IMR-90 (cell line): ENCODE data around the gene KIF5C. TPM values are rescaled to one million over a fixed set of nuclear protein-coding genes. Genes with fewer than 3 reads are reported as not detected.

ENCODE experiments used
- ATAC-seq: fragments of 200-7000 bp; cut with Tn5 transposase; 2 replicates; pipeline ENCODE4 v1.9.1; 2020; ENCODE audit warnings: low read depth, mild to moderate bottlenecking, moderate library complexity
- BruUV-seq: library from RNA; stranded (reverse); fragments of 400-500 nt; replicated peaks from 2 replicates; lab custom pipeline; 2021; lab: Mats Ljungman, UMichigan
- CTCF ChIA-PET: fragments of 300-600 bp; formaldehyde crosslinking; extraction: SDS; loops from one replicate; lab custom pipeline; 2021; ENCODE audit warnings: antibody characterized with exemption; lab: Yijun Ruan, JAX
- POLR2A ChIA-PET: fragments of 300-600 bp; sonication (Branson Sonifier 250); formaldehyde crosslinking; loops from one replicate; lab custom pipeline; 2022; ENCODE audit warnings: antibody characterized with exemption; ENCODE audit not compliant: unreplicated experiment; lab: Charles Lee
- DNase-seq: peaks from one replicate; pipeline ENCODE4 v3.0.0; 2013
- H2AFZ ChIP-seq: replicated peaks from 2 replicates; pipeline ENCODE3; 2013; ENCODE audit warnings: low read length, mild to moderate bottlenecking; ENCODE audit not compliant: poor library complexity
- H2AK5ac ChIP-seq: 2 replicates; pipeline ENCODE4 v1.6.1; 2013; ENCODE audit warnings: low read depth, low read length, inconsistent platforms
- H2AK9ac ChIP-seq: replicated peaks from 2 replicates; pipeline ENCODE3; 2013; ENCODE audit warnings: mild to moderate bottlenecking, low read depth, low read length, moderate library complexity; ENCODE audit not compliant: poor library complexity
- H2BK120ac ChIP-seq: 2 replicates; pipeline ENCODE4 v1.6.1; 2013; ENCODE audit warnings: low read depth, low read length, inconsistent platforms
- H2BK15ac ChIP-seq: 3 replicates; pipeline ENCODE4 v1.6.1; 2013; ENCODE audit warnings: low read depth, low read length, inconsistent platforms
- H2BK20ac ChIP-seq: 2 replicates; pipeline ENCODE4 v1.6.1; 2013; ENCODE audit warnings: low read depth, mild to moderate bottlenecking, inconsistent platforms, low read length, moderate library complexity
- H2BK5ac ChIP-seq: 2 replicates; pipeline ENCODE4 v1.6.1; 2013; ENCODE audit warnings: mild to moderate bottlenecking, low read depth, low read length, inconsistent platforms; ENCODE audit not compliant: poor library complexity, severe bottlenecking
- H3K14ac ChIP-seq: replicated peaks from 2 replicates; pipeline ENCODE4 v1.6.1; 2013; ENCODE audit warnings: low read depth, low read length, inconsistent platforms
- H3K18ac ChIP-seq: 2 replicates; pipeline ENCODE4 v1.6.1; 2013; ENCODE audit warnings: low read depth, low read length, control low read depth
- H3K23ac ChIP-seq: 2 replicates; pipeline ENCODE4 v1.6.1; 2013; ENCODE audit warnings: low read depth, low read length, inconsistent platforms
- H3K27ac ChIP-seq: 2 replicates; pipeline ENCODE4 v1.5.1; 2013; ENCODE audit warnings: mild to moderate bottlenecking, control low read depth, low read length; ENCODE audit not compliant: insufficient read depth
- H3K27me3 ChIP-seq: 2 replicates; pipeline ENCODE4 v1.6.1; 2013; ENCODE audit warnings: low read length; ENCODE audit not compliant: control insufficient read depth, insufficient read depth
- H3K36me3 ChIP-seq: 2 replicates; pipeline ENCODE4 v1.6.1; 2013; ENCODE audit warnings: low read length, mixed read lengths; ENCODE audit not compliant: control insufficient read depth, insufficient read depth
- H3K4ac ChIP-seq: 2 replicates; pipeline ENCODE4 v1.6.1; 2013; ENCODE audit warnings: low read depth, low read length, inconsistent platforms
- H3K4me1 ChIP-seq: 2 replicates; pipeline ENCODE4 v1.6.1; 2013; ENCODE audit warnings: low read length, mixed read lengths; ENCODE audit not compliant: control insufficient read depth, insufficient read depth
- H3K4me2 ChIP-seq: 2 replicates; pipeline ENCODE4 v1.6.1; 2013; ENCODE audit warnings: low read depth, mild to moderate bottlenecking, control low read depth, low read length, moderate library complexity
- H3K4me3 ChIP-seq: 2 replicates; pipeline ENCODE4 v1.5.1; 2013; ENCODE audit warnings: low read depth, mild to moderate bottlenecking, control low read depth, low read length, moderate library complexity; ENCODE audit not compliant: insufficient read depth
- H3K56ac ChIP-seq: 2 replicates; pipeline ENCODE4 v1.6.1; 2013; ENCODE audit warnings: low read length, inconsistent platforms; ENCODE audit not compliant: insufficient read depth; ENCODE audit errors: extremely low read depth
- H3K79me1 ChIP-seq, 2 experiments: 2 replicates each; pipeline ENCODE4 v1.6.1; 2013; ENCODE audit warnings: low read length in 2 of 2, inconsistent platforms in 1 of 2, low read depth in 1 of 2
- H3K9ac ChIP-seq: 2 replicates; pipeline ENCODE4 v1.6.1; 2013; ENCODE audit warnings: low read depth, low read length, control low read depth
- H3K9me1 ChIP-seq: 2 replicates; pipeline ENCODE4 v1.6.1; 2013; ENCODE audit warnings: low read length, inconsistent platforms; ENCODE audit not compliant: insufficient read depth
- H3K9me3 ChIP-seq: 2 replicates; pipeline ENCODE4 v1.6.1; 2013; ENCODE audit warnings: low read length; ENCODE audit not compliant: control insufficient read depth, insufficient read depth
- H4K20me1 ChIP-seq: 2 replicates; pipeline ENCODE4 v1.6.1; 2013; ENCODE audit warnings: low read length, inconsistent platforms; ENCODE audit not compliant: insufficient read depth
- H4K5ac ChIP-seq: 2 replicates; pipeline ENCODE4 v1.6.1; 2013; ENCODE audit warnings: mild to moderate bottlenecking, low read depth, low read length, control low read depth
- H4K8ac ChIP-seq, 2 experiments: 2 replicates each; pipeline ENCODE4 v1.6.1; 2013; ENCODE audit warnings: low read depth in 2 of 2, low read length in 2 of 2, control low read depth in 1 of 2, inconsistent platforms in 1 of 2
- H4K91ac ChIP-seq: 2 replicates; pipeline ENCODE4 v1.6.1; 2013; ENCODE audit warnings: low read depth, low read length, inconsistent platforms; ENCODE audit not compliant: insufficient read depth
- BHLHE40 ChIP-seq: fragments of 150-350 bp; IDR thresholded peaks from 2 replicates; pipeline ENCODE4 v1.6.1; 2016; ENCODE audit warnings: mild to moderate bottlenecking, low read depth, low read length
- CEBPB ChIP-seq: IDR thresholded peaks from 2 replicates; pipeline ENCODE4 v1.6.1; 2012; ENCODE audit warnings: low read depth, low read length, improper control_type of control experiment
- CHD1 ChIP-seq: IDR thresholded peaks from 2 replicates; pipeline ENCODE4 v1.6.1; 2012; ENCODE audit warnings: low read depth, low read length, improper control_type of control experiment
- CTCF ChIP-seq: conservative IDR thresholded peaks from 2 replicates; pipeline ENCODE4 v1.5.1; 2012; ENCODE audit warnings: mild to moderate bottlenecking, low read depth, low read length, improper control_type of control experiment
- ELK1 ChIP-seq: fragments of 150-350 bp; IDR thresholded peaks from 2 replicates; pipeline ENCODE4 v1.6.1; 2016; ENCODE audit warnings: low read depth, mild to moderate bottlenecking, low read length, moderate library complexity, borderline replicate concordance
- FOS ChIP-seq: fragments of 150-350 bp; IDR thresholded peaks from 2 replicates; pipeline ENCODE4 v1.6.1; 2016; ENCODE audit warnings: low read depth, low read length
- MAFK ChIP-seq: IDR thresholded peaks from 2 replicates; pipeline ENCODE4 v1.6.1; 2012; ENCODE audit warnings: low read depth, low read length, improper control_type of control experiment
- MXI1 ChIP-seq: IDR thresholded peaks from 2 replicates; pipeline ENCODE4 v1.6.1; 2012; ENCODE audit warnings: low read depth, mild to moderate bottlenecking, low read length, moderate library complexity, borderline replicate concordance
- NFE2L2 ChIP-seq: fragments of 150-350 bp; IDR thresholded peaks from 2 replicates; pipeline ENCODE4 v1.6.1; 2016; ENCODE audit warnings: low read depth, mild to moderate bottlenecking, low read length
- POLR2A ChIP-seq: IDR thresholded peaks from 2 replicates; pipeline ENCODE4 v1.6.1; 2012; ENCODE audit warnings: mild to moderate bottlenecking, low read depth, low read length
- RCOR1 ChIP-seq: IDR thresholded peaks from 2 replicates; pipeline ENCODE4 v1.6.1; 2012; ENCODE audit warnings: mild to moderate bottlenecking, low read length, improper control_type of control experiment; ENCODE audit not compliant: insufficient replicate concordance
- RFX5 ChIP-seq: IDR thresholded peaks from 2 replicates; pipeline ENCODE4 v1.8.0; 2012; ENCODE audit warnings: low read depth, mild to moderate bottlenecking, low read length, moderate library complexity
- SMC3 ChIP-seq: fragments of 150-350 bp; IDR thresholded peaks from 2 replicates; pipeline ENCODE4 v1.6.1; 2016; ENCODE audit warnings: low read depth, mild to moderate bottlenecking, antibody characterized with exemption, low read length, moderate library complexity
- USF2 ChIP-seq: fragments of 150-350 bp; IDR thresholded peaks from 2 replicates; pipeline ENCODE4 v1.6.1; 2017; ENCODE audit warnings: mild to moderate bottlenecking, antibody characterized with exemption, low read length, low read depth
- WGBS, 2 experiments: methylation state at CpG; one replicate each; pipeline versions ENCODE4 v1.1.5 to v1.1.7; 2013; ENCODE audit warnings: missing lambda C conversion rate in 2 of 2; ENCODE audit not compliant: insufficient read length in 1 of 2; ENCODE audit errors: extremely low coverage in 2 of 2; 5-methylcytosine and 5-hydroxymethylcytosine counted together
- dilution Hi-C: fragments of 300-500 bp; cut with HindIII; formaldehyde crosslinking; loops from one replicate; pipeline ENCODE4 v1.14.3; 2018; ENCODE audit warnings: low sequenced_read_pairs; ENCODE audit not compliant: unreplicated experiment
- in situ Hi-C: fragments of 300-500 bp; cut with MboI; formaldehyde crosslinking; loops from 3 replicates; pipeline ENCODE4 v1.14.3; 2019; ENCODE audit warnings: low sequenced_read_pairs, inconsistent platforms, mixed read lengths
- intact Hi-C: fragments of 100-400 bp; cut with micrococcal nuclease; formaldehyde crosslinking; loops from 2 replicates; pipeline ENCODE4 v1.10.0; 2022
- polyA plus RNA-seq, 3 experiments: library from polyadenylated mRNA; depleted of rRNA; stranded (reverse); fragments of >200 nt; gene quantifications; 2 replicates each; pipeline ENCODE4 v1.2.3, GENCODE V29; 2012; ENCODE audit warnings: low replicate concordance in 1 of 3
- total RNA-seq: library from RNA; depleted of rRNA; stranded (reverse); fragments of >200 nt; gene quantifications from 2 replicates; pipeline ENCODE4 v1.2.3, GENCODE V29; 2012

KIF5C gene
- total and polyA plus RNA-seq, 2 of the 4 experiments (the other 2 are of a cell fraction): 0.10 to 0.18 TPM

- Histone ChIP-seq H4K5ac (no peak overlapping the region), H3K14ac (no peak overlapping the region), H3K27ac (no peak overlapping the region), H3K18ac (no peak overlapping the region), H3K79me1 (no peaks in the 10 kb centered on the region), H4K20me1 (no peaks in the 10 kb centered on the region), H2AK9ac (no peak overlapping the region), H3K4me1 (no peaks in the 10 kb centered on the region), H2BK20ac (no peak overlapping the region), H3K27me3 (no peaks in the 10 kb centered on the region; the same call in 1 of the 2 replicates), H2AFZ (no peak overlapping the region), H2BK5ac (no peak overlapping the region), H3K9me1 (no peaks in the 10 kb centered on the region), H3K4me3 (no peak overlapping the region), H2AK5ac (no peak overlapping the region), H3K36me3 (no peaks in the 10 kb centered on the region), H3K4ac (no peak overlapping the region), H2BK15ac (no peak overlapping the region), H3K9me3 (no peaks in the 10 kb centered on the region), H3K4me2 (no peak overlapping the region), H2BK120ac (no peak overlapping the region), H3K56ac (no peak overlapping the region), H4K8ac (no peak overlapping the region), H3K23ac (no peak overlapping the region), H3K9ac (no peak overlapping the region), H4K91ac (no peak overlapping the region)
- POLR2A ChIA-PET: interaction anchor here (0.5 kb wide), 1 partner anchor 455 kb away, joined by 10 read pairs; no protein-coding TSS in a partner anchor
- CTCF ChIA-PET: no interaction called here
- ATAC-seq: no peak
- in situ Hi-C loops (loop anchor here (25.0 kb wide), 1 partner anchor 1007 kb away; no protein-coding TSS in a partner anchor), dilution Hi-C loops (no loop called here), intact Hi-C loops (loop anchor here (5.0 kb wide), 2 partner anchors 462 to 482 kb away; no protein-coding TSS in a partner anchor)
- DNase-seq: no peak
- no TSS peak for BruUV-seq
- WGBS, 2 experiments: 79% methylated on average over 3 of the region's 8 CpGs; no CpG with 5 or more reads in 1 of the 2 experiments
- TF ChIP-seq BHLHE40: no peak
- TF ChIP-seq CTCF: no peak
- no peak for TF ChIP-seq NFE2L2
- TF ChIP-seq USF2: no peak
- TF ChIP-seq CEBPB: no peak
- TF ChIP-seq FOS: no peak
- TF ChIP-seq POLR2A: no peak
- no peak for TF ChIP-seq RCOR1
- TF ChIP-seq MXI1: no peak
- TF ChIP-seq CHD1: no peak
- TF ChIP-seq SMC3: no peak
- TF ChIP-seq ELK1: no peak
- no peak for TF ChIP-seq MAFK
- TF ChIP-seq RFX5: no peak
Measured at GRCh38 chr2:148994341-148994740, 119.3 kb downstream of the KIF5C start.
